HG02642 (cell line): ENCODE results near the gene CCDC63.

ENCODE experiments used
- ATAC-seq: cut with Tn5 transposase; IDR thresholded peaks from one replicate; pipeline ENCODE4 v1.9.1; 2021; ENCODE audit warnings: mild to moderate bottlenecking; ENCODE audit not compliant: unreplicated experiment, poor library complexity

Gene CCDC63

GRCh38 chr12:110874781-110875180 is 28.0 kb downstream of the CCDC63 start:
- ATAC-seq: no peak

GRCh38 chr12:110880651-110881050 is 33.9 kb downstream of the CCDC63 start:
- ATAC-seq: no peak

GRCh38 chr12:110883251-110883650 is 36.5 kb downstream of the CCDC63 start:
- ATAC-seq: no peak

- ATAC-seq: no peak
These were observed 38.5 kb downstream of the CCDC63 start for GRCh38 chr12:110885152-110885840.

GRCh38 chr12:110888256-110888991 is 41.6 kb downstream of the CCDC63 start:
- peak; percentile 22 for ATAC-seq

GRCh38 chr12:110889361-110889760 is 42.6 kb downstream of the CCDC63 start:
- no peak for ATAC-seq

- no peak for ATAC-seq
These were observed 47.2 kb downstream of the CCDC63 start for GRCh38 chr12:110893956-110894355.

GRCh38 chr12:110896559-110896958 is 49.8 kb downstream of the CCDC63 start:
- ATAC-seq: no peak

- ATAC-seq: no peak
These were observed 54.6 kb downstream of the CCDC63 start for GRCh38 chr12:110901401-110901800.

- ATAC-seq: no peak
These were observed 56.7 kb downstream of the CCDC63 start for GRCh38 chr12:110903511-110903910.

- ATAC-seq: no peak
These were observed 59.3 kb downstream of the CCDC63 start for GRCh38 chr12:110906083-110906482.

- ATAC-seq: no peak
These were observed 59.7 kb downstream of the CCDC63 start for GRCh38 chr12:110906516-110906915.

GRCh38 chr12:110906985-110907384 is 60.2 kb downstream of the CCDC63 start:
- no peak for ATAC-seq

GRCh38 chr12:110907583-110907982 is 60.8 kb downstream of the CCDC63 start:
- ATAC-seq: no peak

GRCh38 chr12:110908377-110909152 is 61.8 kb downstream of the CCDC63 start:
- ATAC-seq: no peak

- ATAC-seq: no peak
These were observed 65.5 kb downstream of the CCDC63 start for GRCh38 chr12:110912263-110912662.

GRCh38 chr12:110913119-110914056 is 66.6 kb downstream of the CCDC63 start:
- peak; percentile 97 for ATAC-seq

GRCh38 chr12:110916295-110916875 is 69.6 kb downstream of the CCDC63 start:
- no peak for ATAC-seq

- no peak for ATAC-seq
These were observed 70.7 kb downstream of the CCDC63 start for GRCh38 chr12:110917467-110917866.

GRCh38 chr12:110917961-110918360 is 71.2 kb downstream of the CCDC63 start:
- no peak for ATAC-seq
